ENCODE measurements around the gene CYRIA. TPM values are rescaled to one million over a fixed set of nuclear protein-coding genes. Genes with fewer than 3 reads are reported as not detected.

Gene CYRIA
- total and polyA plus RNA-seq, 4 donors: 1.3 to 4.3 (median 2.4) TPM

DNA sequence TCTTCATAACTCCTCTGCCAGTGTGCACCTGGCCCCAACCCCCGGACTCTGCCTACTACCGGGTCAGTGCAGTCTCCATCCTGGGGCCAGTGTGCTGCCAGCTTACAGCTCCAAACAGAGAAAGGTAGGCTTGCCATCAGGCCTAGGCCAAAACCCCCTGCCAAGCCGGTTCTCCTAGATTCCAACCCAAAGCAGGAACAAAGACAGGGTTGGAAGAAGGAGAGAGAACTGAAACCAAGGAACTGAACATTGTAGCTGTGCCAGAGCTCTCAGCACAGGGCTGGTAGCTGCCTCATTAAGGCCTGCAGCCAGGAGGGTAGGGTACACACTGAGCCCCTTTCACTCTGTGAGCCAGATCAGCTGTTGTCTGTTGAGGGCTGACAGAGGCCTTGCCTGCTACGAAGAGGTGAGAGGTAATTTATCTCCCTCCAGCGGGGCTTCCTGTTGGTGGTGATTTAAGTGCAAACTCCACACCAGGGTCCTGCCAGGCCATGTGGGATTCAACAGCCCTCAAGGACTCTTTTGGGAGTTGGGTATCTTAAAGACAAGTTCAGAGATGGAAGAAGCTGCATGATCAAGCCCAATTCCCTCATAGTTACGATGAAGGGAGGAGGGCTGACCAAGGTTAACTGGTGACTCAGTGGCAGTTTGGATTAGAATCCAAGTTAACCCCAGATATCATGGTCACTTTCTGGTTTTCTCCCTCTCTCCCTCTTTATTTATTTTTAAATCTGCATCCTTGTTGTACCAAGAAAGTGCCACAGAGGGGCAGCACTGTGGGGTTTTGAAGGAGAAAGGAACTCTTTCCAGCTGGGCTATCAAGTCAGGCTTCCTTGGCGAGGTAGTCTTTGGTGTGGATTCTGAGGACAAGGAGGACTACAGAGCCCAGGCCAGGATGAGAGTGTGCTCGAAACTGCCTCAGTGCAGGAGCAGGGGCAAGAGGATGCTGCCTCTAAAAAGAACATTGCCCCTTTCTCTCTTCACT is 48.1 kb downstream of the CYRIA start:
- TF ChIP-seq RXRA (IDR thresholded peaks at IDR 0.05): no peak
- TF ChIP-seq, protein P1, sequence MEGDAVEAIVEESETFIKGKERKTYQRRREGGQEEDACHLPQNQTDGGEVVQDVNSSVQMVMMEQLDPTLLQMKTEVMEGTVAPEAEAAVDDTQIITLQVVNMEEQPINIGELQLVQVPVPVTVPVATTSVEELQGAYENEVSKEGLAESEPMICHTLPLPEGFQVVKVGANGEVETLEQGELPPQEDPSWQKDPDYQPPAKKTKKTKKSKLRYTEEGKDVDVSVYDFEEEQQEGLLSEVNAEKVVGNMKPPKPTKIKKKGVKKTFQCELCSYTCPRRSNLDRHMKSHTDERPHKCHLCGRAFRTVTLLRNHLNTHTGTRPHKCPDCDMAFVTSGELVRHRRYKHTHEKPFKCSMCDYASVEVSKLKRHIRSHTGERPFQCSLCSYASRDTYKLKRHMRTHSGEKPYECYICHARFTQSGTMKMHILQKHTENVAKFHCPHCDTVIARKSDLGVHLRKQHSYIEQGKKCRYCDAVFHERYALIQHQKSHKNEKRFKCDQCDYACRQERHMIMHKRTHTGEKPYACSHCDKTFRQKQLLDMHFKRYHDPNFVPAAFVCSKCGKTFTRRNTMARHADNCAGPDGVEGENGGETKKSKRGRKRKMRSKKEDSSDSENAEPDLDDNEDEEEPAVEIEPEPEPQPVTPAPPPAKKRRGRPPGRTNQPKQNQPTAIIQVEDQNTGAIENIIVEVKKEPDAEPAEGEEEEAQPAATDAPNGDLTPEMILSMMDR (IDR thresholded peaks at IDR 0.05; ENCODE audit: low read depth, low read length, missing input control): peak; percentile 51
- no peak for TF ChIP-seq FOXA2 (IDR thresholded peaks at IDR 0.05)
- TF ChIP-seq, protein P2, sequence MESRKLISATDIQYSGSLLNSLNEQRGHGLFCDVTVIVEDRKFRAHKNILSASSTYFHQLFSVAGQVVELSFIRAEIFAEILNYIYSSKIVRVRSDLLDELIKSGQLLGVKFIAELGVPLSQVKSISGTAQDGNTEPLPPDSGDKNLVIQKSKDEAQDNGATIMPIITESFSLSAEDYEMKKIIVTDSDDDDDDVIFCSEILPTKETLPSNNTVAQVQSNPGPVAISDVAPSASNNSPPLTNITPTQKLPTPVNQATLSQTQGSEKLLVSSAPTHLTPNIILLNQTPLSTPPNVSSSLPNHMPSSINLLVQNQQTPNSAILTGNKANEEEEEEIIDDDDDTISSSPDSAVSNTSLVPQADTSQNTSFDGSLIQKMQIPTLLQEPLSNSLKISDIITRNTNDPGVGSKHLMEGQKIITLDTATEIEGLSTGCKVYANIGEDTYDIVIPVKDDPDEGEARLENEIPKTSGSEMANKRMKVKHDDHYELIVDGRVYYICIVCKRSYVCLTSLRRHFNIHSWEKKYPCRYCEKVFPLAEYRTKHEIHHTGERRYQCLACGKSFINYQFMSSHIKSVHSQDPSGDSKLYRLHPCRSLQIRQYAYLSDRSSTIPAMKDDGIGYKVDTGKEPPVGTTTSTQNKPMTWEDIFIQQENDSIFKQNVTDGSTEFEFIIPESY (IDR thresholded peaks at IDR 0.05): no peak
- no peak for TF ChIP-seq JUND (IDR thresholded peaks at IDR 0.05)
- no peak for TF ChIP-seq FOXA1 (IDR thresholded peaks at IDR 0.05)
- TF ChIP-seq RAD21 (IDR thresholded peaks at IDR 0.05): peak; percentile 67 to 81
- TF ChIP-seq HNF4G (IDR thresholded peaks at IDR 0.05): no peak
- no peak for TF ChIP-seq GABPA (IDR thresholded peaks at IDR 0.05 in 1 of 2, conservative IDR thresholded peaks at IDR 0.05 in 1 of 2)
- WGBS: 81% methylated on average over 8 of the region's 8 CpGs
- no peak overlapping the region for H3K9ac ChIP-seq (ENCODE audit: low read depth in 1 of 2, low read length in 2 of 2)
- no peak for DNase-seq (ENCODE audit: low spot score)
- H3K4me1 ChIP-seq (ENCODE audit: control insufficient read depth in 4 of 4, insufficient read depth in 4 of 4, low read length in 3 of 4): peaks cover 6 to 9% (median 7%) of the 10 kb centered on the region in 4 donors
- no peak overlapping the region for H3K4me3 ChIP-seq (ENCODE audit: low read depth in 1 of 3, low read length in 3 of 3)
- H3K27ac ChIP-seq (ENCODE audit: low read depth in 1 of 2, low read length in 2 of 2): no peak overlapping the region
- H3K36me3 ChIP-seq (ENCODE audit: control insufficient read depth in 4 of 4, insufficient read depth in 3 of 4, low read depth in 1 of 4, low read length in 3 of 4): no peaks in the 10 kb centered on the region
- no peaks in the 10 kb centered on the region for H3K27me3 ChIP-seq (ENCODE audit: control insufficient read depth in 4 of 4, insufficient read depth in 4 of 4, low read length in 3 of 4)
- H3K9me3 ChIP-seq (ENCODE audit: control insufficient read depth in 4 of 4, low read length in 3 of 4): no peaks in the 10 kb centered on the region

Data from liver (tissue), 9 donors.